HepG2 (cell line): ENCODE measurements around the gene PSMD12. TPM values are rescaled to one million over a fixed set of nuclear protein-coding genes. Genes with fewer than 3 reads are reported as not detected.

Experiments
- ADNP ChIP-seq: sonication (generic); formaldehyde crosslinking; IDR thresholded peaks from 2 replicates; pipeline ENCODE4 v1.4.0; 2020; ENCODE audit warnings: missing genetic modification reagents
- CBFB ChIP-seq: sonication (generic); formaldehyde crosslinking; IDR thresholded peaks from 2 replicates; pipeline ENCODE4 v1.4.0; 2020; ENCODE audit warnings: missing genetic modification reagents
- CBX2 ChIP-seq, 2 experiments: fragments of 200-600 bp in 1 of 2; sonication (generic); formaldehyde crosslinking in 1 of 2; IDR thresholded peaks; 2 replicates each; pipeline versions ENCODE4 v1.7.0 to v1.8.1; 2018 to 2022; ENCODE audit warnings: low read depth in 2 of 2, low read length in 1 of 2, mild to moderate bottlenecking in 1 of 2, missing genetic modification reagents in 1 of 2
- CEBPB ChIP-seq: IDR thresholded peaks from 2 replicates; pipeline ENCODE4 v1.6.1; 2011; ENCODE audit warnings: low read depth, low read length, improper control_type of control experiment, borderline replicate concordance
- ELF4 ChIP-seq: sonication (generic); formaldehyde crosslinking; IDR thresholded peaks from 2 replicates; pipeline ENCODE4 v1.5.0; 2020; ENCODE audit warnings: missing genetic modification reagents, mild to moderate bottlenecking, moderate library complexity, borderline replicate concordance
- GFI1 ChIP-seq: sonication (generic); formaldehyde crosslinking; IDR thresholded peaks from 2 replicates; pipeline ENCODE4 v1.5.0; 2020; ENCODE audit warnings: missing genetic modification reagents, mild to moderate bottlenecking, borderline replicate concordance
- KDM3A ChIP-seq: IDR thresholded peaks from 2 replicates; pipeline ENCODE4 v1.6.1; 2018; ENCODE audit warnings: low read depth, missing compliant biosample characterization
- RFXANK ChIP-seq: IDR thresholded peaks from 2 replicates; pipeline ENCODE4 v1.6.1; 2016
- SKI ChIP-seq: fragments of 450-650 bp; IDR thresholded peaks from one replicate; pipeline ENCODE4 v1.6.1; 2018; ENCODE audit warnings: mild to moderate bottlenecking; ENCODE audit not compliant: partially characterized antibody
- SMC3 ChIP-seq: IDR thresholded peaks from 2 replicates; pipeline ENCODE4 v1.6.1; 2011; ENCODE audit warnings: low read length, improper control_type of control experiment
- SPEN ChIP-seq: sonication (generic); formaldehyde crosslinking; IDR thresholded peaks from 2 replicates; pipeline ENCODE4 v1.5.1; 2020; ENCODE audit warnings: low read depth, mild to moderate bottlenecking, missing genetic modification reagents
- ZNF337 ChIP-seq: sonication (generic); formaldehyde crosslinking; IDR thresholded peaks from 2 replicates; pipeline ENCODE4 v1.5.1; 2020; ENCODE audit warnings: missing genetic modification reagents, low read depth, mild to moderate bottlenecking, borderline replicate concordance
- ZNF530 ChIP-seq: sonication (generic); formaldehyde crosslinking; IDR thresholded peaks from 2 replicates; pipeline ENCODE4 v1.5.0; 2020; ENCODE audit warnings: low read depth, mild to moderate bottlenecking, missing genetic modification reagents
- ZNF768 ChIP-seq: sonication (generic); formaldehyde crosslinking; IDR thresholded peaks from 2 replicates; pipeline ENCODE4 v1.4.0; 2020; ENCODE audit warnings: missing genetic modification reagents
- ZNF780A ChIP-seq: sonication (generic); formaldehyde crosslinking; IDR thresholded peaks from 2 replicates; pipeline ENCODE4 v1.8.0; 2022; ENCODE audit warnings: mild to moderate bottlenecking, missing genetic modification reagents, moderate library complexity
- ZNF891 ChIP-seq: sonication (generic); formaldehyde crosslinking; IDR thresholded peaks from 2 replicates; pipeline ENCODE4 v1.5.0; 2020; ENCODE audit warnings: mild to moderate bottlenecking, missing genetic modification reagents
- polyA plus RNA-seq, 8 experiments: library from polyadenylated mRNA; depleted of rRNA in 3 of 8; stranded (reverse) in 7 of 8; unstranded in 1 of 8; fragments of >200 nt; fragmentation: Illumina TruSeq in 4 of 8; extraction: Trizol in 4 of 8; gene quantifications; 2 replicates each; pipeline versions ENCODE4 v1.2.1 to v1.2.3, GENCODE V29; 2011 to 2016; ENCODE audit warnings: low read depth in 4 of 8, missing spikeins in 1 of 8, mixed read lengths in 1 of 8; ENCODE audit not compliant: insufficient read depth in 1 of 8
- total RNA-seq, 5 experiments: library from RNA; depleted of rRNA; stranded (reverse); fragments of >200 nt; fragmentation: Illumina TruSeq; extraction: Trizol; gene quantifications; 2 replicates each; pipeline ENCODE4 v1.2.3, GENCODE V29; 2016; ENCODE audit warnings: low read depth in 1 of 5
- TF ChIP-seq, protein P1 (sequence below): sonication (generic); formaldehyde crosslinking; IDR thresholded peaks from 2 replicates; pipeline ENCODE4 v1.5.0; 2020; ENCODE audit warnings: missing genetic modification reagents, mild to moderate bottlenecking, borderline replicate concordance
- TF ChIP-seq, protein P2 (sequence below): sonication (generic); formaldehyde crosslinking; IDR thresholded peaks from 2 replicates; pipeline ENCODE4 v1.5.1; 2020; ENCODE audit warnings: mild to moderate bottlenecking, missing genetic modification reagents
- TF ChIP-seq, protein P3 (sequence below): IDR thresholded peaks from 2 replicates; pipeline ENCODE4 v1.6.1; 2012; ENCODE audit warnings: inconsistent platforms
- TF ChIP-seq, protein P4 (sequence below): sonication (generic); formaldehyde crosslinking; IDR thresholded peaks from 2 replicates; pipeline ENCODE4 v1.4.0; 2020; ENCODE audit warnings: mild to moderate bottlenecking, missing genetic modification reagents

The PSMD12 gene
- total and polyA plus RNA-seq, 2 of the 13 experiments (the other 11 are each of a cell fraction or from before 2014, with no cell fraction given) = 27.4 to 71.7 TPM

DNA sequence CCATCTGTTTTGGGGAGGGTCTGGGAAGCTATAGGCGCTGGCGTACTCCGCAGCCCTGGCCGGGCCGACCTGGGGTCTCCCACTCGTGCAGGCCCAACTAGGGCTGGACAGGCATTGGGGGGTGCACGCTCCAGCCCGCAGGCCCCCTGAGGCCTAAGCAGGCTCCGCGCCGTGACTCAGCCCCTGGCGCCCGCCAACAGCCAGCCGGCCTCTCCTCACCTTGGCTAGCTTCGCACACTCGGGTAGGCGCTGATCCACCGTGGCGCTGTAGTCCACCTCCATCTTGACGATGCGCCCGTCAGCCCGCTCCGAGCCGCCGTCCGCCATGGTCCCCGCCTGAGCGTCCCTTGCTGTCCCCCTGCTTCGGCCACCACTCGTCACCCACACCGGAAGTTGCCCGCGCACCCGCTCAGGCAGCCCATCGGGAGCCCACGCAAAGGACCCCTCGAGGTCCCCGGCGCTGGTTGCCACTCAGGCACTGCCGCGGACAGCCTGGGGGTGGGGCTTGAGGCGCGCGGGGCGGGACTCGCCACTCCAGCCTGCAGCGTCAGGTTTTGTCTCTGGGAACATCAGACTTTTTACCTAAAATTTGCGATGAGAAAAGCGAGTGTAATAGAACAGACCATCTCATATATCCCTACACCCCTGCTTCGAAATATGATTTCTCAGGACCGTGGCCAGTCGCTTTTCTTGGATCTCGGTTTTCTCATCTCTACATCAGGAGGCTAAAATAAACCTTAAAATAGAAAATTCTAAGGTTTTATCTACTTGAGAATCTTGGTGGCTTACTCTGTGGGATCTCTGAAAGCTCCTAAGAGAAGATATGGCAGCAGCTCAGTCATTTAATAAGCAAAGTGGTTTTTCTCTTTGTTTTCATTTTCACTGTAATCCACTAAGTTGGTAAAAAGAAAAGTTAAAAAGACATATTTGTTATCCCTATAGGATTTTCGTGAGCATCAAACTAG lies at the start of gene PSMD12 (continued):
- TF ChIP-seq CBFB (CRISPR knock-in tag) (peak; percentile 89), SMC3 (no peak), RFXANK (CRISPR knock-in tag) (0 out of 2 replicates have a peak, but pooled peaks have one; percentile 69), SPEN (CRISPR knock-in tag) (peak; percentile 98), KDM3A (CRISPR knock-in tag) (peak; percentile 80), ELF4 (CRISPR knock-in tag) (no peak), ZNF337 (CRISPR knock-in tag) (peak; percentile 96; the same call in 1 of the 2 replicates), CEBPB (no peak), SKI (peak; percentile 57), ZNF530 (CRISPR knock-in tag) (no peak), ZNF891 (CRISPR knock-in tag) (peak; percentile 96), ZNF768 (CRISPR knock-in tag) (peak; percentile 86), ADNP (CRISPR knock-in tag) (no peak), CBX2 (IDR thresholded peaks at IDR 0.05; ENCODE audit: low read depth, low read length) (no peak), CBX2 (CRISPR knock-in tag; IDR thresholded peaks at IDR 0.05; ENCODE audit: low read depth) (no peak; the same call in none of the 2 replicates), ZNF780A (CRISPR knock-in tag) (peak; percentile 74; the same call in 1 of the 2 replicates), GFI1 (CRISPR knock-in tag) (peak; percentile 77)
- TF ChIP-seq, protein P1, sequence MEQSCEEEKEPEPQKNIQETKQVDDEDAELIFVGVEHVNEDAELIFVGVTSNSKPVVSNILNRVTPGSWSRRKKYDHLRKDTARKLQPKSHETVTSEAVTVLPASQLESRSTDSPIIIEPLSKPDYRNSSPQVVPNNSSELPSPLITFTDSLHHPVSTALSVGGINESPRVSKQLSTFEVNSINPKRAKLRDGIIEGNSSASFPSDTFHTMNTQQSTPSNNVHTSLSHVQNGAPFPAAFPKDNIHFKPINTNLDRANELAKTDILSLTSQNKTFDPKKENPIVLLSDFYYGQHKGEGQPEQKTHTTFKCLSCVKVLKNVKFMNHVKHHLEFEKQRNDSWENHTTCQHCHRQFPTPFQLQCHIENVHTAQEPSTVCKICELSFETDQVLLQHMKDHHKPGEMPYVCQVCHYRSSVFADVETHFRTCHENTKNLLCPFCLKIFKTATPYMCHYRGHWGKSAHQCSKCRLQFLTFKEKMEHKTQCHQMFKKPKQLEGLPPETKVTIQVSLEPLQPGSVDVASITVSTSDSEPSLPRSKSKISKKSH (CRISPR knock-in tag) = peak; percentile 96
- TF ChIP-seq, protein P2, sequence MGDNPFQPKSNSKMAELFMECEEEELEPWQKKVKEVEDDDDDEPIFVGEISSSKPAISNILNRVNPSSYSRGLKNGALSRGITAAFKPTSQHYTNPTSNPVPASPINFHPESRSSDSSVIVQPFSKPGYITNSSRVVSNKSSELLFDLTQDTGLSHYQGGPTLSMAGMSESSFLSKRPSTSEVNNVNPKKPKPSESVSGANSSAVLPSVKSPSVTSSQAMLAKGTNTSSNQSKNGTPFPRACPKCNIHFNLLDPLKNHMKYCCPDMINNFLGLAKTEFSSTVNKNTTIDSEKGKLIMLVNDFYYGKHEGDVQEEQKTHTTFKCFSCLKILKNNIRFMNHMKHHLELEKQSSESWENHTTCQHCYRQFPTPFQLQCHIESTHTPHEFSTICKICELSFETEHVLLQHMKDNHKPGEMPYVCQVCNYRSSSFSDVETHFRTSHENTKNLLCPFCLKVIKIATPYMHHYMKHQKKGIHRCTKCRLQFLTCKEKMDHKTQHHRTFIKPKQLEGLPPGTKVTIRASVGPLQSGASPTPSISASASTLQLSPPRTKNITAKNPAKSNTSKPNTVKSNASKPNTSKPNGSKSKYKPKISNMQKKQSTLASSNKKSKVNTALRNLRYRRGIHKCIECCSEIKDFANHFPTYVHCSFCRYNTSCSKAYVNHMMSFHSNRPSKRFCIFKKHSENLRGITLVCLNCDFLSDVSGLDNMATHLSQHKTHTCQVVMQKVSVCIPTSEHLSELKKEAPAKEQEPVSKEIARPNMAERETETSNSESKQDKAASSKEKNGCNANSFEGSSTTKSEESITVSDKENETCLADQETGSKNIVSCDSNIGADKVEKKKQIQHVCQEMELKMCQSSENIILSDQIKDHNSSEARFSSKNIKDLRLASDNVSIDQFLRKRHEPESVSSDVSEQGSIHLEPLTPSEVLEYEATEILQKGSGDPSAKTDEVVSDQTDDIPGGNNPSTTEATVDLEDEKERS (CRISPR knock-in tag) = peak; percentile 97
- TF ChIP-seq, protein P3, sequence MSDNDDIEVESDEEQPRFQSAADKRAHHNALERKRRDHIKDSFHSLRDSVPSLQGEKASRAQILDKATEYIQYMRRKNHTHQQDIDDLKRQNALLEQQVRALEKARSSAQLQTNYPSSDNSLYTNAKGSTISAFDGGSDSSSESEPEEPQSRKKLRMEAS = peak; percentile 86
- TF ChIP-seq, protein P4, sequence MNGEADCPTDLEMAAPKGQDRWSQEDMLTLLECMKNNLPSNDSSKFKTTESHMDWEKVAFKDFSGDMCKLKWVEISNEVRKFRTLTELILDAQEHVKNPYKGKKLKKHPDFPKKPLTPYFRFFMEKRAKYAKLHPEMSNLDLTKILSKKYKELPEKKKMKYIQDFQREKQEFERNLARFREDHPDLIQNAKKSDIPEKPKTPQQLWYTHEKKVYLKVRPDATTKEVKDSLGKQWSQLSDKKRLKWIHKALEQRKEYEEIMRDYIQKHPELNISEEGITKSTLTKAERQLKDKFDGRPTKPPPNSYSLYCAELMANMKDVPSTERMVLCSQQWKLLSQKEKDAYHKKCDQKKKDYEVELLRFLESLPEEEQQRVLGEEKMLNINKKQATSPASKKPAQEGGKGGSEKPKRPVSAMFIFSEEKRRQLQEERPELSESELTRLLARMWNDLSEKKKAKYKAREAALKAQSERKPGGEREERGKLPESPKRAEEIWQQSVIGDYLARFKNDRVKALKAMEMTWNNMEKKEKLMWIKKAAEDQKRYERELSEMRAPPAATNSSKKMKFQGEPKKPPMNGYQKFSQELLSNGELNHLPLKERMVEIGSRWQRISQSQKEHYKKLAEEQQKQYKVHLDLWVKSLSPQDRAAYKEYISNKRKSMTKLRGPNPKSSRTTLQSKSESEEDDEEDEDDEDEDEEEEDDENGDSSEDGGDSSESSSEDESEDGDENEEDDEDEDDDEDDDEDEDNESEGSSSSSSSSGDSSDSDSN (CRISPR knock-in tag) = peak; percentile 94
